T-helper 1 cell treated with Interleukin-12 subunit alpha and Interleukin-12 subunit beta and Interleukin-4 antibody, amounts not matched to agents 30 μg/mL and 1 μg/mL, for 36 hours (primary cell): Measurements from ENCODE around the gene MEDAG.

Source experiments
- H3K27ac Mint-ChIP-seq: one replicate; pipeline ENCODE4 v1.8.0; 2021; ENCODE audit warnings: mild to moderate bottlenecking, mixed read lengths
- H3K27me3 Mint-ChIP-seq: one replicate; pipeline ENCODE4 v1.8.0; 2021; ENCODE audit warnings: low read depth, mixed read lengths
- H3K36me3 Mint-ChIP-seq: one replicate; pipeline ENCODE4 v1.8.0; 2021; ENCODE audit warnings: low read depth, mixed read lengths
- H3K4me1 Mint-ChIP-seq: one replicate; pipeline ENCODE4 v1.8.0; 2021; ENCODE audit warnings: low read depth, mixed read lengths
- H3K4me3 Mint-ChIP-seq: one replicate; pipeline ENCODE4 v1.8.0; 2021; ENCODE audit warnings: mild to moderate bottlenecking, moderate library complexity, mixed read lengths
- H3K9me3 Mint-ChIP-seq: one replicate; pipeline ENCODE4 v1.8.0; 2021; ENCODE audit warnings: mixed read lengths

The MEDAG gene

DNA sequence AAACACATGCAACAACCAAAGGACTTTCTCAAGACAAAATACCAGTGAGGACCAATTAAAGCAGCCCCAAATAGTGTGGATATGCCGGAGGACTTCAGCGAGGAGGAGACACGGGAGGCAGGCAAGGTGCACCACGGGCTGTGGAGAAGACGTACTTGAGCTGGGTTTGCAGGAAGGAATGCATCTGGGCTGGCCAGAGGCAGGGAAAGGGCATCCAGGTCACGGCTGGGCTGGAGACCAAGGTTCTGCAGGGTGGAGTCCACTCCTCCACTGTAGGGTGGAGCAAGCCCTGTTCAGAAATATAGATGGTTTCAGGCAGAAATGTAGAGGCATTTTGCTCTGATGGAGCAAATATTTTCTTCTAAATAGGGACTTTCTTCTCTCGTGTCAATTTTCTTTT, 36.6 kb upstream of the MEDAG start:
- Mint-ChIP-seq H3K9me3 (no peaks in the 10 kb centered on the region), H3K4me3 (no peak overlapping the region), H3K27me3 (peaks cover 15% of the 10 kb centered on the region), H3K27ac (no peak overlapping the region), H3K36me3 (no peaks in the 10 kb centered on the region), H3K4me1 (peaks cover 3% of the 10 kb centered on the region)

DNA sequence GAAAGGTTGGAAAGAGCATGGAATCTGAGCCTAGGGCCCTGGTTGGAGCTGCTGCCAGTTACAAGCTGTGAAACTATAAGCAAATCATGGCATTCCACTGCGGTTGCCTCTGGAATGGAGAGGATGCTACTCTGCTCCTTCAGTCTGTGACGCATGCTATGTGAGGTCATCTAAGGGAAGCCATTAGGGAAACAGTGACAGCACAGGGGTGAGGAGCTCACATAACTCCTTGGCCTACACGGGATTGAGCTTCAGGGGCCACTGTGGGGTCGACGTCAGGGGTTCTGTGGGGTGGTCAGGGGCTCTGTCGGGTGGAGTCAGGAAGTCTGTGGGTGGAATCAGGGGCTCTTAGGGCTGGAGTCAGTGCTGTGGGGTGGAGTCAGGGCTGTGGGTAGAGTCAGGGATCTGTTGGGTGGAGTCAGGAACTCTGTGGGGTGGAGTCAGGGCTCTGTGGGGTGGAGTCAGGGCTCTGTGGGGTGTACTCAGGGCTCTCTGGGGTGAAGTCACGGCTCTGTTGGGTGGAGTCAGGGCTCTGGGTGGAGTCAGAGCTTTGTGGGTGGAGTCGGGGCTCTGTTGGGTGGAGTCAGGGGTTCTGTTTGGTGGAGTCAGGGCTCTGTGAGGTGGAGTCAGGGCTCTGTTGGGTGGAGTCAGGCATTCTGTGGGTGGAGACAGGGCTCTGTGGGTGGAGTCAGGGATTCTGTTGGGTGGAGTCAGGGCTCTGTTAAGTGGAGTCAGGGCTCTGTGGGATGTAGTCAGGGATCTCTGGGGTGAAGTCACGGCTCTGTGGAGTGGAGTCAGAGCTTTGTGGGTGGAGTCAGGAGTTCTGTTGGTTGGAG, 35.8 kb upstream of the MEDAG start:
- H3K27ac Mint-ChIP-seq, result no peak overlapping the region

DNA sequence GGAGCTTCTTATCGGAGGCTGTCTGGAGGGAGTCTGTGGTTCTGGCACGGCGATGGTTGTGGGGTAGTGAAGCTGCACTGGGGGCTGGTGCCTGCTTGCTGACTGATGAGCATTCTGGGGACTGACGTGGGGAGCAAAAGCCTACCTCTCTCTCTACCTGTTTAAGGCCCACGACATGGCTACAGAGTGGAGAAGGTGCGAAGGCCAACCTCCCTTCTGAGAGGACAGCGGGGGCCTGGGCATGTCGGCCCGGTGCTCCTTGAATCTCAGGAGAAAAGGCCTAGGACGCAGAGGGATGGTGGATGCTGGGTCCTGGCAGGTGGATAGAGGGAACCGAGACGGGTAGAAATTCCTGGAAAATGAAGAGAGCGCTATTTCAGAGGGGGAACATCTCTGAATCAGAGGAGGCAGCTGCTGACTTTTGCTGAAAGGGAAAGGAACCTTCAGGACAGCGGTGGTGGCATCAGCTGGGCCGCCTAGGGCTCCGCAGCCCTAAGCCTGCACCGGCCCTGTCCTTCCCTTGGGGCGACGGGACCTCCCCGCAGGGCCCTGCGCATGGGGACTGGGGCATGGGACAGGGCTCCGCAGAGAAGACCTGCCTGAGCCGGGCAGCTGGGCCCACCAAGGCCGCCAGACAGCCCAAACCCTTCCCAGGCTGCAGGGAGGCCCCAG, 35.0 kb upstream of the MEDAG start:
- Mint-ChIP-seq H3K9me3 (no peaks in the 10 kb centered on the region), H3K27ac (no peak overlapping the region), H3K4me3 (no peak overlapping the region), H3K36me3 (no peaks in the 10 kb centered on the region), H3K27me3 (peaks cover 19% of the 10 kb centered on the region), H3K4me1 (peaks cover 3% of the 10 kb centered on the region)

More for the DNA sequence above, 35.8 kb upstream of the MEDAG start:
- no peaks in the 10 kb centered on the region for H3K36me3 Mint-ChIP-seq
- H3K27me3 Mint-ChIP-seq, result peaks cover 17% of the 10 kb centered on the region
- H3K4me3 Mint-ChIP-seq, result no peak overlapping the region
- H3K4me1 Mint-ChIP-seq, result peaks cover 3% of the 10 kb centered on the region
- H3K9me3 Mint-ChIP-seq, result no peaks in the 10 kb centered on the region

DNA sequence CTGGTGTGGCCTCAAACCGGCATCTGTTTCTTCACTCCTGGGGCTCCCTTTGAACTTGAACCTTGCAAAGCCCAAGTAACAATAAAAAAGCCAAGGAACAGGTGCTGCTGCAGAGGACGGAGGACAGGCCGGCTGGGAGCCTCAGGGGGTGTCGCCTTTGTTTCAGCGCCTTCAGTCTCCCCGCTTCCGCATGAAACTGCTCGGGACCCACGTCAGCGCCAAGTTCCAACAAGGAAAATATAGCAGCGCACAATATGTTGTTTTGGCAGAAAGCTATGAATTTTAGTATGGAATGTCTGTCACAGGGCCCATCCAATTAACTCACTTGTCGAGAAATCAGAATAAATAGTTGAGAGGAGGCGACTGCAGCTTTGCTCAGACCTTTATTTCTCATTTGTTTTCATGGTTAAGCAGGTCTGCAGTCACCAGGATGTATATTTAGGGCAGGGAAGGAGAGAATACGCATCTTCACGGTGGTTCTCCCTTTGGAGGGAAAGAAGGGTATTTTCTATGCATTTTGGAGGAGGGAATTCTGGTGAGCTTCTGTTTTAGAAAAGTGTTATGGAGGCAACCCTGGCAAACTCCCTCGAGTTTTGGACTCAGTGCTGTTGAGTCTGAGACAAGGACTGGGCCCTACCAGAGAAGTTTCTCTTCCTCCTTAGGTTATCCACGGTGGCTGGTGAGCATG, 34.3 kb upstream of the MEDAG start:
- Mint-ChIP-seq H3K27me3 (peaks cover 16% of the 10 kb centered on the region), H3K9me3 (no peaks in the 10 kb centered on the region), H3K4me3 (no peak overlapping the region), H3K27ac (no peak overlapping the region), H3K36me3 (no peaks in the 10 kb centered on the region), H3K4me1 (peaks cover 3% of the 10 kb centered on the region)

DNA sequence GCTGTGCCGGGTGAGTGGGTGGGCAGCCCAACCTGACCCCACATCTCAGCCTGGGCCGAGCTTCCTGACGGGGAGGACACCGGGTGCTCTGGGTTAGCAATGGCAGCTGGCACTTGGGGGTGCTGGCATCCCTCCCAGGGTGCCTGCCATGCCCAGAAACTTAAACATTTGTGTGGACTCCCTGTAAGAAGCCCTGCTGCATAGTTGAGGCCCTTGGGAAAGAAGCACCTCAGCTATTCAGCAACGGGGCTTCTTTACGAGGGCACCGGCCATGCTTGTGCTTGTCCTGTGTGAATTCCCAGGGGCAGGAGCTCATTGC, 33.8 kb upstream of the MEDAG start:
- peaks cover 3% of the 10 kb centered on the region for H3K4me1 Mint-ChIP-seq
- H3K4me3 Mint-ChIP-seq, result no peak overlapping the region
- H3K36me3 Mint-ChIP-seq, result no peaks in the 10 kb centered on the region
- no peaks in the 10 kb centered on the region for H3K9me3 Mint-ChIP-seq
- peaks cover 16% of the 10 kb centered on the region for H3K27me3 Mint-ChIP-seq
- no peak overlapping the region for H3K27ac Mint-ChIP-seq

DNA sequence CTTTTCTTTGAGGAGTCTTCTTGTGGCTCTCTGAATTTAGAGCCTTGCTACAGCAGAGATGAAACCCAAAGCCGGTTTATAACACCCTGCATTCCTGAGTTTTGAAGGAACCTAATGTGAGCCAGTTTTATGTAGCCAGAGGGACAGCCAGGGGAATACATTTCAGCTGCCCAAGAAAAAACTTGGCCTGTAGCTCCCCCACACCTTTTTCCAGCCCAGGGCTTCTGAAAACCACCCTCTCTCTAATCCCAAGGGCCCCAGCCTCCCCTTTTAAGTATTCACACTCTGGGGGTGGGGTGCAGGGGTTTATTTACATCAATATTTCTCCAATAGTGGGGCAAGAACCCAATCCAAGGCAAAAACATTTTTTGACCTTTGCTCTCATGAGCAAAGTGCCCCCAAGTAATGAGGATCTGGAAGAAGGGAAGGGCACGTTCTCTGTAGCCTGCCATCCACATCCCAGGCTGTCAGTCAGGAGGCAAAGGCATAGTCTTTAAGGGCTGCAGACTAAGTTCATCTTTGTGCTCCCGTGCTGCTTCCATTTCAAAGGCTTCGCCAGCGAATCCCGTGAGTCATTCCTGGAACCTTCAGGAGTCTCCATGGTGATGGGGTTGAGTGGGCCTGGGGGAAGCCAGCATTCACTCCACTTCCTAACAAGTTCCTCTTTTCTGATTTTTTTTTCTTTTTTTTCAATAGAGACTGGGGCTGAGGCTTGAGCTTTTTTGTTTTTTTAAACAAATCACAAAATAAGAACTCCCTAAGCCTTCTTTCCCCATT, 33.2 kb upstream of the MEDAG start:
- Mint-ChIP-seq H3K27me3 (peaks cover 16% of the 10 kb centered on the region), H3K36me3 (no peaks in the 10 kb centered on the region)

DNA sequence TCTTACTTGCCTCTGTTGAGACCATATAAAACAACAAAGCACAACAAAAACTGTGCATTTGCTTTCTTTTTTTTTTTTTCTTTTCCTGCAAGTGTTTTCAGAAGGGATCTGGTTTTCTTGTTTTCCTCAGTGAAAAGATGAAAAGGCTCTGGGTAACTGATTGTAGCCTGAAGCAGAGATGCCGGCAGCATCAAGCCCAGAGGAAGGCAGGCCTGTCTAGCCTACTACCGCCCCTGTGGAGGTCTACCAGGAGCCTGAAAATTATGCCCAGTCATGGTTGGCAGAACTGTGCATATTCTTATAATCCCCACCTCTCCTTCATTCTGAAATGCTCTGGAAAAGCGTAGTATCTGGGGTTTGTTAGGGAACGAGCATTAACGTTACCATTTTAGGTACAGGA, 32.6 kb upstream of the MEDAG start:
- H3K4me3 Mint-ChIP-seq, result no peak overlapping the region
- peaks cover 16% of the 10 kb centered on the region for H3K27me3 Mint-ChIP-seq
- H3K36me3 Mint-ChIP-seq, result no peaks in the 10 kb centered on the region
- peaks cover 3% of the 10 kb centered on the region for H3K4me1 Mint-ChIP-seq
- no peaks in the 10 kb centered on the region for H3K9me3 Mint-ChIP-seq
- no peak overlapping the region for H3K27ac Mint-ChIP-seq

More for the DNA sequence above, 33.2 kb upstream of the MEDAG start:
- Mint-ChIP-seq H3K9me3 (no peaks in the 10 kb centered on the region), H3K4me3 (no peak overlapping the region), H3K27ac (no peak overlapping the region), H3K4me1 (peaks cover 3% of the 10 kb centered on the region)

DNA sequence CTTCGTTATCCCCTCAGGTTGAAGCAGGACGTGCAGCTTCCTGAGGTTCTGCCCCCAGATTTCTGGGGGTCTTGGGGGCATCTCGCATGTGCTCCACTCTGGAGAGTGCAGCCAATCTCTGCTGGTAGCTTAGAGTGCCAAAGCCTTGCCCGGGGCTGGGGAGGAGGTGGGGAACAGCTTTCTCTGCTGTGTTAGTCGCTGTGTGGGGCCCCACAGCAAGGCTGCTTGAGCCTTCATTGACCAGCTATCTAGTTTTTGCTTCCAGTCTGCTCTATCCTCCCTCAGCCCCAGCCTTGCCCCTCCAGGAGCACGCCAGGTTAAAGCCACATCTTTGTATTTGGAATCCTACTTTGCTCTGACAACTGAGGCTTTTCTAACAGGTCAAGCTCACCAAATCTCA, 32.0 kb upstream of the MEDAG start:
- Mint-ChIP-seq H3K4me1 (peaks cover 3% of the 10 kb centered on the region), H3K27me3 (peaks cover 16% of the 10 kb centered on the region), H3K27ac (no peak overlapping the region), H3K9me3 (no peaks in the 10 kb centered on the region), H3K36me3 (no peaks in the 10 kb centered on the region), H3K4me3 (no peak overlapping the region)

DNA sequence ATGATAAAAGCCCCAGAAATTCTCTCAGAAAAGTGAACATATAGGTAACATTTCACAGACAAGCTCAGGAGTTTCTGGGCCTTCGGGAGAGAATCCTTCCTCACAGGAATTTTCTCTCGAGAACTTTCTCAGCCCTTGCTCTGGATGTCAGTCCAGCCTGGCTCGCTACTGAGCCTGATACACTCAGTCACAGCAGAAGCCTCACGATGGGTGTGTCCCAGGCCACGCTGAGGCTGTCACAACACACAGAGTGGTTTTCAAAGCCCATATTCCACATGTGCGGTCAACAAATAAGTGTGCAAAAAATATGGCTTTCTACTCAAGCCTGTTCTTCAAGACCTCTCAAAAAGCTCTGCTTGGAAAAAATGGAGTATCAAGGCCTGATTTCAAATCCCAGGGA, 31.5 kb upstream of the MEDAG start:
- Mint-ChIP-seq H3K4me3 (no peak overlapping the region), H3K27me3 (peaks cover 16% of the 10 kb centered on the region), H3K4me1 (peaks cover 3% of the 10 kb centered on the region), H3K36me3 (no peaks in the 10 kb centered on the region), H3K27ac (no peak overlapping the region), H3K9me3 (no peaks in the 10 kb centered on the region)

DNA sequence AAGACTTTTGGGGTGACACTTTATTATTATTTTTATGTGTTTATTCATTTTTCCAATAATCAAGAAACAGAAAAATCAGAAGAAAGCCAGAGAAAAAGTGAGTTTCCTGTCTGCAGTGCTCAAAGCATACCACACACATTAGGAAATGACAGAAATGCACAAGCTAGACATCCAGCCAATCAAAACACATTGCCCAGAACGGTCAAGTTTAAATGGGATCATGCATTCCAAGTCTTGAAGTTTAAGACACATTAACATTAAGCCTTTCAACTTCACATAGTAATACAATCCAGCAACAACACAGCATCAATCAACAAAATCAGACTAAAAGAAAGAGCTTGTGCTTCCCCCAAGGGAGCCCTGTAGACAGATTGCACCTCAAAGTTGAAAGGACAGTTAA, 28.7 kb upstream of the MEDAG start:
- Mint-ChIP-seq H3K27ac (no peak overlapping the region), H3K4me3 (no peak overlapping the region), H3K9me3 (no peaks in the 10 kb centered on the region), H3K27me3 (peaks cover 24% of the 10 kb centered on the region), H3K36me3 (no peaks in the 10 kb centered on the region), H3K4me1 (no peaks in the 10 kb centered on the region)

DNA sequence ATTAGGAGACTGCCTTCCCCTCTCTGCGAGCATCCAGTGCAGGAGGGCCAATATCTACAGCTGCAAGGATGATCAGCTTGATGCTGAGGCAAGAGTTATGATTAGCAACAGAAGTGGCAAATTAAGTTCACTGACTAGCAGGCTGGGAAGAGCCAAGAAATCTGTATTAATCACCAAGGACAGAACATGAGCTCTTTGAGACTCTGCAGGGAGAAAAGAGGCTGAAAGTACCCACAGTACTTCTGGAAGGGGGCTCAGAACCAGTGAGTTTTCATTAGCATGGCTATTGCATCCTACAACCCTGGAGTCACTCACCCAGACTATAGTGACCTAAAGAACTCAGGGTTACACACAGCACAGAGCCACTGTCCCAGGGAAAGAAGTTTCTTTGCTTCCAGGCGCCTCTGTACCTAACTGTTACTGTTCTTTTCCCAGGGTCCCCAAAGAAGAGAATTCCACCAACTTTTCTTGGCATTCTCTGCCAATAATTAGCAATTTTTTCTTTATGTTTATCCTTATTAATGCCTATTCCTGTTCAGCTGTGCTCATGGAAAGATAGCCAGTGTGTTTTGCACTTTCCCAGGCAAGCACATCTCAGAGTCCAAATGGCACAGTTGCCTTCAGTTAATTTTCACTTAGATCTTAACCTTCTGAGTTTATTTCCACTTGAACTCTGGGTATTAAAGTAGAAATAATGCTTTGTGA, 25.8 kb upstream of the MEDAG start:
- Mint-ChIP-seq H3K4me3 (no peak overlapping the region), H3K9me3 (peaks cover 12% of the 10 kb centered on the region), H3K27me3 (peaks cover 26% of the 10 kb centered on the region)

DNA sequence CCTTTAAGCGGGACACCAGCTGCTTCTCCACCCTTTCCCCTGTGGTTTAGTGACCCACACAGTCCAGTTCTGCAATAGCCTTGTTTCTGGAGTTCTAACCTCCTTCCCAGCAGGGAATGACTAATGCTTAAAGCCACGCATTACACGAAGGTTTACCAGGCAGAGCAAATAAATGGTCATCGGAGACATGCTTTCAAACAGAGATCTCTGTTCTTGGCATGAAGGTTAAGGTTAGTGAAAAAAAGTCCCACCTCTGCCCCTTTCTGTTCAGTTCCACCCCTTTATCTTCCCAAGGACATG, 25.3 kb upstream of the MEDAG start:
- peaks cover 8% of the 10 kb centered on the region for H3K4me1 Mint-ChIP-seq
- H3K4me3 Mint-ChIP-seq, result no peak overlapping the region
- H3K36me3 Mint-ChIP-seq, result no peaks in the 10 kb centered on the region
- H3K9me3 Mint-ChIP-seq, result peaks cover 12% of the 10 kb centered on the region
- H3K27me3 Mint-ChIP-seq, result peaks cover 22% of the 10 kb centered on the region
- no peak overlapping the region for H3K27ac Mint-ChIP-seq

More for the DNA sequence above, 25.8 kb upstream of the MEDAG start:
- H3K4me1 Mint-ChIP-seq, result peaks cover 8% of the 10 kb centered on the region
- H3K27ac Mint-ChIP-seq, result no peak overlapping the region
- H3K36me3 Mint-ChIP-seq, result no peaks in the 10 kb centered on the region

DNA sequence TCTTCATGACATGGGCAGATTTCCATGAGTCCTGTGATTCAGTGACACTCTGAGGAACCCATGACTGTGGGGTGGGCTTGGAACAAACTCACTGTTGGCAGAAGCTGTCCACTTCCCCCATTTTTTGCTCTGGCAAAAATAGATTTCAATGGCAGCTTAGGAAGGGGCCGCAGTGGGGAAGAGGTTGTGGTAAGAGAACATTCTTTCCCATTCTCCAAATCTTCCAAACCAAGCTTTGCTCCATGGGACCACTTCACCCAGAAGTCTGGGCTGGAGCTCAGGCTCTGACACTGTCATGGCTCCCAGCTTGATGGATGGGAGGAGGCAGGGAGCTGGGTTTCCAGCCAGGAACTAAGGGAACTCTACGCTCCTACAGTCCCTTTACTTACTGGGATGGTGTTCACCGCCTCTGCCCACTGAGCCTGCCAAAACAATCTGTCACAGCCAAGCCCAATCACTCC, 24.9 kb upstream of the MEDAG start:
- Mint-ChIP-seq H3K36me3 (no peaks in the 10 kb centered on the region), H3K4me1 (peaks cover 8% of the 10 kb centered on the region), H3K27me3 (peaks cover 21% of the 10 kb centered on the region), H3K4me3 (no peak overlapping the region), H3K27ac (no peak overlapping the region), H3K9me3 (peaks cover 12% of the 10 kb centered on the region)
